DMS79 (cell line): ENCODE results near the gene PIAS1.

Experiments
- DNase-seq: peaks from one replicate; lab custom pipeline; 2025; lab: John Stamatoyannopoulos, UW

The PIAS1 gene

DNA sequence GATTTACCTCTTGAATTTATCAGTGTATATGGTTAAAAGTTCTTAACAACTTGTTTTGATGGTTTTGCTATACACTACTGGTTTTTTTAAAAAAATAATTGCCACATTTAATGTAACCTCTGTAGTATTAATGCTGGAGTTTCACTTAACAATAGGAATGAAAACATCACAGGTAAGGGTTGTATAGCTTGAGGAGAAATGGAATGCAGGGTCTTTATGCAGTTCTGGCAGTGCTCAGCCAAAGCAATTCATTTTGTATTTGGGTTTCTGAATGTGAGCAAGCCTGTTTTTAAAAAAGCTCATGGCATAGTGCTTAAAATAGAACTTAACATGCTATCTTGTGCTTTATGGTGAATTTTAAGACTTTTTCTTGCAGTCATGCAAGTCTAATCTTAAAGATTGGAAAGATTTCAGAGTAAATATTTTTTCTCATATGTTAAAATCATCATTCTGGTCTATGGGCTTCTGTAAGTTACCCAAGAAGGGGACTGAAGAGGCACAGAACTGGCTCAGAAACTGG, 8.9 kb downstream of the PIAS1 start:
- DNase-seq, result no peak

DNA sequence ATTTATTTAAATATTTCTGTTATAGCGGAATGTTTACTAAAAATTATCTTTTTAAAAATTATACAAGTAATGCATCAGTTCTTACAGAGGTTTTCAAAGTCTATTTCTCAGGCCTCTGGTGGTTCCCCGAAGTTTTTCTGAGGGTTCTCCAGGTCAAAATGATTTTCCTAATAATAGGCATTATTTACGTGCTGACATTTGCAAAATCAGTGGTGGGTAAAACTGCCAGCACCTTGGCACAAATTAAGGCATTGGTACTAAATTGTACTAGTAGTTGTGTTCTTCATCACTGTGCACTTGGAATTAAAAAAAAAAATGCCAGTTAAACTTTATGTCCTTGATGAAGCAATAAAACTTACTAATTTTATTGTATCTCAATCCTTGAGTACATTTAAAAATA, 9.5 kb downstream of the PIAS1 start:
- no peak for DNase-seq

DNA sequence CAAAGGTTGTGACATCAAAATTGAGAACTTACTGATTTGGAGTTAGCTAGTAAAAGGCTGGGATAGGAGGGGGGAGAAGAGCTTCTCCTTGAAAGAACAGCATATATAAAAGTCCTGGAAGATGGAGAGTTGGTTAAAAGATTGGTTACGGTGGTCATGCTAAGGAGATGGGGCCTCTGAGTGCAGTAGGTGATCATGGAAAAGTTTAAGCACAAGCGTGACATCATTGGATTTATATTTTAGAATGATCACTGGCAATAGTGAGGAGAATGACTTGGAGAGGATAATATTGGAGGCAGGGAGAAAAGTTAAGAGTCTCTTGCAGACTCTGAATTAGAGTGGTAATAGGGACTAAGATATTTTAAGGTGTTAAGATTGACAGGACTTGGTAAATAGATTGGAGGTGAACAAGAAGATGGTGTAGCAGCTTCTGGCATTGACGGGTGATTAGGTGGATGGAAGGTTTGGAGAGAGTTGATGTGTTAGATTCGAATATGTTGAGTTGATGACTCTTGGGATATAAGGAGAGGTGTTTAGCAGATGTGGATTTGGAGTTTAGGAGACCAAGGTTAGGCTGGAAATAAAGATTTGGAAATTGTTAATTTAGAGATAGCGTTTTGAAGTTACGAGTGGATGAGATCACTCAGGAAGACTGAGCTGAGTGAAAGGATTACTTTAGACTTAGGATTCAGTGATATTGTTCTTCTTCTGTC, 19.6 kb downstream of the PIAS1 start:
- DNase-seq, result no peak

DNA sequence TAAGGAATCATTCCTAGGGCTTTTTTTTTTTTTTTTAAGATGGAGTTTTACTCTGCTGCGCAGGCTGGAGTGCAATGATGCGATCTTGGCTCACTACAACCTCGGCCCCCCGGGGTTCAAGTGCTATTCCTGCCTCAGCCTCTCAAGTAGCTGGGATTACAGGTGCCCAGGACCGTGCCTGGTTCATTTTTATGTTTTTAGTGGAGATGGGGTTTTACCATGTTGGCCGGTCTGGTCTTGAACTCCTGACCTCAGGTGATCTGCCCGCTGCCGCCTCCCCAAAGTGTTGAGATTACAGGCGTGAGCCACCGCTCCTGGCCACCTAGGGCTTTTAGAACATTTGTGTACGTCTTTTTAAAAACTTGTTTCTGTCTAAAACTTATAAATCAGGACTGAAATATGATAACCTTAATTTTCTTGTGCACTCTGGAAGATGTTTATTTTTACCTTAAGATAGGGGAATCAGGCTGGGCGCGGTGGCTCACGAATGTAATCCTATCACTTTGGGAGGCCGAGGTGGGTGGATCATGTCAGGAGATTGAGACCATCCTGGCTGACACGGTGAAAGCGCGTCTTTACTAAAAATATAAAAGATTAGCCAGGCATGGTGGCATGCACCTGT, 21.8 kb downstream of the PIAS1 start:
- no peak for DNase-seq

DNA sequence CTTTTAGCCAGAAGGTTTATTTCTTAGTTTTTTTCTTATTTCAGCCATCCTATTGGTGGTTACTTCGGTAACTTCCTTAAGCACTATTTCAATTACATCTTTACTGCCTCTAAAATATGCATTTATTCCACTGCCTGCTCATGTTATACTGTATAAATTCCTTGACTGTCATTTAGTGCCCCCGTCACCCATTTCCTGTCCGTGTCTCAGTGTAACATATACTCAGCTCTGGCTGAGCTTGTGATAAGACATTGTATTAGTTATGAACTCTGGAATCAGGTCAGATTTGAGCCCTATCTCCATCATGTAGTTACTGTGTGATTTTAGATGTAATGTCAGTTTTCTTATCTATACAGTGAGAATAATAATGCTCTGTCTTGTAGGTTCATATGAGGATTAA, 24.2 kb downstream of the PIAS1 start:
- no peak for DNase-seq

DNA sequence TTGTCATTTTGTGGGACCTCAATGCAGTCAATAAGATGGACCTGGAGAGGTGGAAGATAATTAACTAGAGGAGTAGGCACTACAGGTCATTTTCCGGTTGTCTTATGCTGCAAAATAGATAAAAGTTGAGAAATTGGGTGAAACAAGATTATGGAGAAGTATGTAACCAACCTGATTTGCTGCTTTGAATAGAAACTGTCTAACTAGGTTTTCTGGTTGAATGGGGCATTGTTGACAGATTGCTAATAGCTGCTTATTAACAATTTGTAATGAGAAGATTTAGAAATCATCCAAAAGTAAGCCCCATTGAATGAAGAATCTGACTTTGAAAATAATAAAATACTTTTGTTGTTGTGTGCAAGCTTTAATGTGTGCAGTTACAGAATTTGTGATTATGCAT, 26.2 kb downstream of the PIAS1 start:
- DNase-seq, result no peak

DNA sequence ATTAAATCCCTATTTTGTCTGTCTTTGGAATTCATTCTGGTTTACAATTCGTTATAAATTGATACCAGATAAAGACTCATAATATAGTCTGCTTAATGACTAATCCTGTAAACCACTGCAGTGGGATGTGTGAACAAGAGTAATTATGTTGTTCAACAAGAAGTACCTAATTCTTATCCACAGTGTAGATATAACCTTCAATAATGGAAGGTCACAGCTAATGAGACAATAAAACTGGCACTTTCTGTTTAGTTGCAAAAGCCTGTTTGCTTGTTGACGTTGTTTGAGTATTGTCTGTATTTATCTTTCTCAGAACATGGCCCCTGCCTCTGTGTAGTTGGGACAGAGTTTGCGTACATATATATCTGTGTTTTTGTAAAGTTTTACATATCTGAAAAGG, 26.7 kb downstream of the PIAS1 start:
- no peak for DNase-seq

DNA sequence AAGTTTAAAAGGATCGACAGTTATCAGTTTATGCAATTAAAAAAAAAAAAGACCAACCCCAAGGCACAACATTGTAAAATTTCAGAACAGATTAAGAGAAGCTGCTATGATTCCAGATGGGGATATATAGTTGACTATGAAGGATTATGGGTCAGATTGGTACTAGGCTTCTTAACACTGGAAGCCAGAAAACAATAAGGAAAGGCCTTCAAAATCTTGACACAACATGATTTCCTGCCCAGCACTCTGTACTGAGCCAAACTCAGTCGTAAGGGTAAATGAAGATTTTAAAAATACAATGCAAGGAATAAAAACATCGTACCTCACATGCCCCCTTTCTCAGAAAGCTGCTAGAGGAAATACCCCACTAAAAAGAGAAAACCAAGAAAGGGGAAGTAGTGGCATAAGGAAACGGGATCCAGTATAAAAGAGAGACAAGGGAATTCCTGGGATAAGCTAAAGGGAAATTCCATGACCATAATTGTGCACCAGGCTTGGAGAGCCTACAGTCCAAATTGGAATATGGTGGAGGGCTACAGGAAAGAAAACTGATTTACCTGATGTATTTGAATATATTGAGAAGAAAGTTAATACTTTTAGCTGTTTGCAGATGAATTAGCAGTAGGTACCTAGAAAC, 27.9 kb downstream of the PIAS1 start:
- no peak for DNase-seq

DNA sequence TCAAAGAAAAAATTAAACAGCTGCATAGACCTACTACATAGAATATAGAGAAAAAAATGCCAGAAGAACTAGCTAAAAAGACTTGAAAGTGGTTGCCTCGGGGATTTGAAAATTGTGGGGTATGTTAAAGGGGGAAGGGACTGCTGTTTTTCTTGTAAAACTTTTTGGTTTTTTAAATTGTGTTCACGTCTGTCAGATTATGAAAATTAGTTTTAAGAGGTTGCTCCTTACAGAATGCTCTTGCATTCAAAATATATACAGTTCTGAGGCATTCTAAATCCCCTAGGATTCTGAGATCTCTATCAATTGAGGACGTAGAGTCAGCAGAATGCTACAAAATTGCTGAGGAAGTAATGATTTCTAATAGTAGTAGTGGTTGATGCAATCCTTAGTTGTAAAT, 28.6 kb downstream of the PIAS1 start:
- no peak for DNase-seq

DNA sequence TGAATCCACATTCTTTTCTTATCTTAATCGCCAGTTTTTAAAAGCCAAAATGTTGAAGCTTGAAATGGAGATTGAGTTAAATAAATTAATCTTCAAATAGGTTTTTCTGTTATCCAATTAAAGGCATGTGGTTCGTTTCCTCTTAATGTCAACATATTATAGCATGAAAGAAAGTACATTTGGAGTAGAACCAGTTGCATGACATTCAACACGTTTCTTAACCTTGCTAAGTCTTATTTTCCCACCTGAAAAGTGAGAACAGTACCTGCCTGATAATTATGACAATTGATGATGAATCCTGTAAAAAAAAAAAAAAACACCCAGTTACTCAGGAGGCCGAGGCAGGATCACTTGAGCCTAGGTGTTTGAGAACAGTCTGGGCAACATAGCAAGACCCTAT, 29.3 kb downstream of the PIAS1 start:
- DNase-seq, result no peak

DNA sequence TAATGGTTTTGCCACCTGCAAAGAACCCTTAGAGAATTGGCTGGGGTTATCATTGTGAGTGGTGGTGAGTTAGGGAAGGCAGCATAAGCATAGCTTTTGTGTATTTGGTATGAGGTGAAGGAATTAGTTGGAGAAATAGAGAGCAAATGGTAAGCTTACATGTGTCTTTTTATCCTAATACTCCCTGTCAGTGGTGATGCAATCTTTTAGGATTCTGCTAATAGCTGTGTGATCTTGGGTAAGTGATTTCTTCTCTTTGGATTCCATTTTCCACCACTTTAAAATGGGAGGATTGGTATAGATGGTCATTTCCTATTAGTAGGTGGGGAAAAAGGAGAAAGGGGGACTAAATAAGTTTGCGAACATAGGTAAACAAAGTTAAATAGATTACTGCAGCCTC, 30.9 kb downstream of the PIAS1 start:
- DNase-seq, result no peak

DNA sequence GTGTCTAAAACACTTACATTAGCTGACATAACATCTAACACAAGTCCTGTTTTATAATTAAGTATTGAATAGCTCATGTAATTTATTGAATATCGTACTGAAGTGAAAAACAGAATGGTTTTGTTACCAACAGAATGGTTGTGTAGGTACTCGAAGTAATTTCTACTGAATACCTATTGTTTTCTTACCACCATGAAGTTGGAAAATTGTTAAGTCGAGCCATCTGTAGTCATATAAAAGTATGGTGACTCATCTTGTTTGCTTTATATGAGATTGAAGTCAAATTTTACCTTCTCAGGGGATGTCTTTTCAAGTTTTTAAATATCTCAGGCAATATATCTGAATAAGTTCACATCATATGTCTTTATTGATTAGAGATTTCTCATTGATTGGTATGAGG, 37.6 kb downstream of the PIAS1 start:
- DNase-seq, result no peak

DNA sequence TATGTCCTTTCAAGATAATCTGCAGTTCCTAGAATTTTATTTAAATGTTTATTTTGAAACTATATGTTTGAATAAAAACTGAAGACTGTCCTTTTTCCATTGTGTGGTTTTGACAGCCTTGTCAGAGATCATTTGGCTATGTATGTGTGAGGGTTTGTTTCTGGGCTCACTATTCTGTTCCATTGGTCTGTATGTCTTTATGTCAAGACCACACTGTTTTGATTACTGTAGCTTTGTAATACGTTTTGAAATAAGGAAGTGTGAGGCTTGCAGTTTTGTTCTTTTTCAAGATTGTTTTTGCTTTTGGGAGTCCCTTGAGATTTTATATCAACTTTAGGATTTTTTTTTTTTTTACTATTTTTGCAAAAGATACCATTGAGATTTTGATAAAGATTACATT, 42.0 kb downstream of the PIAS1 start:
- no peak for DNase-seq

DNA sequence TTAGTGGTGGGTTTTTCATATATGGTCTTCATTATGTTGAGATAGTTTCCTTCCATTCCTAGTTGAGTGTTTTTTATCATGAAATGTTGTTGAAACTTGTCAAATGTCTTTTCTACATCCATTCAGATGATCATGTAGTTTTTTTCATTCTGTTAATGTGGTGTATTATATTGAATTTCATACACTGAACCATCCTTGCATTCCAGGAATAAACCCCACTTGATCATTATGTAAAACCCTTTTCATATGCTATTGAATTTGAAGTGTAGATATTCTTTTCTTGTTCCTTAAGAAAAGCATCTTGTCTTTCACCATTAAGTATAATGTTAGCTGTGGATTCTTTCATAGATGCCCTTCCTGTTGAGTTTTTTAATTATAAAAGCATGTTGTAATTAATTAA, 42.9 kb downstream of the PIAS1 start:
- DNase-seq, result no peak

DNA sequence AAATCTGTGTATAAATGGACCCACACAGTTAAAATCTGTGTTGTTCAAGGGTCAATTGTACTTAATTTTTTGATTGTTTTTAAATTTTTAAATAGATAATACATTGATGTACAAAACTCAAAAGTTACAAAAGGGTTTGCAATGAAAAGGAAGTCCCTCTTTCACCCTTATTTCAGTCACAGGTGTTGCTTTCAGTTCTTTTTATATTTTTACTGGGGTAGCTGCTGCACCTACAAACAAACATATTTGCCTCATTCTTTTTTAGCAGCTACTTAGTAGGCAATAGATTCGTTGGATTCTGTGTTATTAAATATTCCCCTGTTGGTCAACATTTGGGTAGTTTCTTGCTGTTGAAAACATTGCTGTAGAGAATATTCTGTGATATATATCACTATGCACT, 44.4 kb downstream of the PIAS1 start:
- no peak for DNase-seq

DNA sequence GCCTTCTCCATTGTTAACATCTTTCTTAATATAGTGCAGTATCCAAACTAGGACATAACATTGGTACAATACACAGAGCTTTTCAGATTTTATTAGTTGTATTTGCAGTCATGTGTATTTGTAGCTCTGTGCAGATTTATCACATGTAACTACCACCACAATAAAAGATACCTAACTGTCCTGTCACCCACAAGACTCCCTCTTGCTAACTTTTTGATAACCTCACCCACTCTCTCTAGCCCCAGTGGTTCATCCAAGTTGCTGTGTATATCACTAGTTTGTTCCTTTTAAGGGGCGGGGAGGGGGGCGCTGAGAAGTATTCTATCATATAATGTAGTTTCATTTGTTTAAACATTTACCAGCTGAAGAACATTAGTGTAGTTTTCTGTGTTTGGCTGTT, 46.1 kb downstream of the PIAS1 start:
- no peak for DNase-seq

DNA sequence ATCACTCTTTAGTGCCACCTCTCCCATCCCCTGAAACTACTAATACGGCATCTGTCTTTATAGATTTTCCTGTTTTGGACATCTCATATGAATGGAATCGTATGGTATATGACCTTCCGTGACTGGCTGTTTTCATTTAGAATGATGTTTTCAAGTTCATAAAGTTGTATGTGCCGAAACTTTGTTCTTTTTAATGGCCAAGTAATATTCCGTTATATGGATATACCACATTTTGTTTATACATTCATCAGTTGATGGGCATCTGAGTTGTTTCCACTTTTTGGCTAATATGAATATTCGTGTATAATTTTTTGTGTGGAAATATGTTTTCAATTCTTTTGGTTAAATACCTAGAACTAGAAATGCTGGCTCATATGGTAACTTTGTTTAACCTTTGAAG, 49.5 kb downstream of the PIAS1 start:
- no peak for DNase-seq

DNA sequence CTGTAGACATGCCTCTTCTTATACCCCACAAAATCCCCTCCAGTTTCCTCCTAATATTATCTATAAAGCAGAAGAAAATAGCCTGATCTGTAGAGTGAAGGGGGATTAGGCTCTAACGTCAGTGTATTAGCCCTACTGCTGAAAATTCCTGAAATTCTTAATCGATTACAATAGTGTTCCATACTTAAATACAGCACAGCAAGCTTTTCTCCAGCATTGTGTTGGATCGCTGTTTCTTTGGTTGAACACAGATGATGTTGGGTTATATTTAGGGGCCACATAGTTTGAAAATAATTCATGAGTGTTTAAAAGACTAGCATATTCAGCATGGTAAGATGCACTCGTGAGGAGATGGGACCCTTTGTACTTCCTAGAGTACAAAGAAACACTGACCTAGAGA, 52.5 kb downstream of the PIAS1 start:
- no peak for DNase-seq

DNA sequence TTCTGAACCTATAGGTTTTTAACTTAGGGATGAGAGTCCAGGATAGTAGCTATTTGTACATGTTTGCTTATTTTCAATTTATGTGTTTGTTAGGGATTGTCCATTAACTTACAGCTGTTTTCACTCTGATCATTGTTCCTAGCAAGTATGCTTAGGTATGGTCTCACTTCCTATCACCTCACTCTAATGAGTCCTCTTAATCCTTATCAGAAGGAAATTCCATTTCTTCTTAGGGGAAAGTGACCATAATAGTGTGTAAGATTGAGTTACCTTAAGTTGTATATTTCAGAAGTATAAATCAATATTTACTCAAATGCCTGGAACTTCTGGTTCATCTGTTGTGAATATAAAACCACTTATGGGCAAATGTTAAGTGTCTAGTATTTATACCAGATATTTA, 53.0 kb downstream of the PIAS1 start:
- no peak for DNase-seq

DNA sequence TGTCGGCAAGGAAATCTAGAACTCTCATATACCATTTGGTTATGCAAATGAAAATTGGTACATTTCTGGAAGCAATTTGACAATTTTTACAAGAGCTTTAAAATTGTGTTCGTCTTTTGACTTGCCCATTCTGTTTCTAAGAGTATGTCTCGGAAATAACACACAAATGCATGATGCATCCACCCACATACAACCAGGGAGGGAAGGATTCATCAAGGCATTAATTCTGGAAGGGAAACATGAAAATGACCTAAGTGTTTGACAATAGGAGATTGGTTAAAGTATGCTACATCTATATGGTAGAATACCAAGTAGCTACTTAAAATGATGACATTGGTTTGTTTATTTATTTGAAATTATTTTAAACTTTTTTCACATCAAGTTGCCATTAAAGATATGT, 58.6 kb downstream of the PIAS1 start:
- DNase-seq, result no peak

DNA sequence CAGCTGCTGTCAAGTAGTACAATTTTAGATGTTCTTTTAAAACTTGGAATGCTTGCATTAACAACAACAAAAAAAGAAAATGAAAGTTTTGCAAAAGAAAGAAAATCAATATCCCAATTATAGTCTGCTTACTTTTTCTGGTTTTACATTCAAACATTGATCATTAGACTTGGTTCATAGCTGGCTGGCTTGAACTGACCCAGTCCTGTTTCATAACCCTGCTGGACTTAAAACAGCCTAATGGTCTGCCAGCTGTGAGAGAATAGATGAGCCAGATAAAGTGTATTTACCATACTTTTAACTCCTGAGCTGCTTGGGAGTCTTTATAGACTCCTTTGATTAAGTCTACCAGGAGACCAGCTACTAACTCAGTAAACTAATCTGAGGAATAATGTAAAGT, 59.2 kb downstream of the PIAS1 start:
- DNase-seq, result no peak

DNA sequence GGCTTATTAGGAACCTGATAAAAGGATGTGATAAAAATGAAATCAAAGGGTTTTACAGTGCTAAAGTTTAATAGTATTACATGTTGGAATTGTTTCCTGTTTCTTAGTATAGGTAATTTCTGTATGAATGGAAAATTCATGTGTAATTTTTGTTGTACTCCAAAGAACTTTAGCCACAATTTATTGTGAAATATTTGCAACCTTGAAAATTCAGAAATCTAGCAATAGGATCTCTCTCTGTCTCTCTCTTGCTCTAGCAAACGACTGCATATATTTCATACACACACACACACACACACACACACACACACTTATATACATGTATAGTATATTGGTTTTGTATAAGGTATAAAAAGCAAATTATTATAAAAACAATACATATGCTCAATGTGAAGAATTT, 59.6 kb downstream of the PIAS1 start:
- no peak for DNase-seq

DNA sequence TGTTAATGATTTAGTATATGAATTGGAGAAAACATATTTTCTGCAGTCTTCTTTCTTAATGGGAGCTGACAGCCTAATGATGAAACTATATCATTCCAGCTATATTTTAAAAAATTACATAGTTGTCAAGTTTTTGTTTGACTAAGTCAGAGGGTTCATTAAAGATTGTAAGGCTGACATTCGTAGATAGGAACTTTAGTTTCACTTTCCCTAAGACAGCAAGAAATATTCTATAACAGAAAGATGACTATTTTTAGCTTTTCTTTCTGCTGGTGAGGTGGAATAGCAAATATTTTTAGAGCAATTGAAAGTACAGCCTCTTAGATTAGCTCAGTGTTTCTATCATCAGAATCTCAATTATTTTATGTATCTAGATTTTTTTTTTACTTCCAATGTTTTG, 60.2 kb downstream of the PIAS1 start:
- DNase-seq, result no peak

DNA sequence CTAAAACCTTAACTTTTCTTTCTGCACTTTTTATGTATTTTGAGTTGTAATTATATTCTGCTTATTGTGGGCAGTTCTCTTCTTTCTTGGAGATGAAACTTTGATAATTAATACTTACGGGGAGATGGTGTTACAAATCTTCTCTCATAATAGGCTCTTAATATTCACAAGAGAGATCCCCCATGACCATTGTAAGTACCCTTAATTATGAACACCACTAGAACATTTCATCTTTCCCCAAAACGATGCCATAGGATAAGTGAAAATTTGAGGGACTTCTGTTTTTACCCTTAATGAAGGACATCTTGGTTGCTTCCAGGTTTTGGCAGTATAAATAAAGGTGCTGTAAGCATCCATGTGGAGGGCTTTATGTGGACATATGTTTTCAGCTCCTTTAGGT, 60.7 kb downstream of the PIAS1 start:
- no peak for DNase-seq
